ENCODE results near the gene GRIN3B.
A peak's percentile ranks its signal among the peaks of the same experiment; 100 is the strongest.

GRIN3B gene

GRCh38 chr19:1040476-1041271 is 40.5 kb downstream of the GRIN3B start:
- DNase-seq (ENCODE audit: extremely low read depth in 1 of 2, low read depth in 1 of 2): peak; percentile 77 to 83

- no peak for DNase-seq (ENCODE audit: extremely low read depth in 1 of 2, low read depth in 1 of 2)
Measured at GRCh38 chr19:1041272-1041834, 41.1 kb downstream of the GRIN3B start.

GRCh38 chr19:1041835-1042685 is 41.8 kb downstream of the GRIN3B start:
- no peak for DNase-seq (ENCODE audit: extremely low read depth in 1 of 2, low read depth in 1 of 2)

GRCh38 chr19:1042689-1043511 is 42.7 kb downstream of the GRIN3B start:
- DNase-seq (ENCODE audit: extremely low read depth in 1 of 2, low read depth in 1 of 2): no peak

- DNase-seq (ENCODE audit: extremely low read depth in 1 of 2, low read depth in 1 of 2): no peak
Measured at GRCh38 chr19:1045247-1045603, 45.0 kb downstream of the GRIN3B start.

GRCh38 chr19:1046117-1046626 is 46.0 kb downstream of the GRIN3B start:
- no peak for DNase-seq (ENCODE audit: extremely low read depth in 1 of 2, low read depth in 1 of 2)

GRCh38 chr19:1046836-1047695 is 46.8 kb downstream of the GRIN3B start:
- no peak for DNase-seq (ENCODE audit: extremely low read depth in 1 of 2, low read depth in 1 of 2)

GRCh38 chr19:1047696-1048147 is 47.5 kb downstream of the GRIN3B start:
- no peak for DNase-seq (ENCODE audit: extremely low read depth in 1 of 2, low read depth in 1 of 2)

GRCh38 chr19:1049106-1049505 is 48.9 kb downstream of the GRIN3B start:
- DNase-seq (ENCODE audit: extremely low read depth in 1 of 2, low read depth in 1 of 2): no peak

GRCh38 chr19:1049800-1050199 is 49.6 kb downstream of the GRIN3B start:
- no peak for DNase-seq (ENCODE audit: extremely low read depth in 1 of 2, low read depth in 1 of 2)

- no peak for DNase-seq (ENCODE audit: extremely low read depth in 1 of 2, low read depth in 1 of 2)
Measured at GRCh38 chr19:1050989-1051788, 51.0 kb downstream of the GRIN3B start.

GRCh38 chr19:1051791-1052190 is 51.6 kb downstream of the GRIN3B start:
- no peak for DNase-seq (ENCODE audit: extremely low read depth in 1 of 2, low read depth in 1 of 2)

GRCh38 chr19:1052349-1052975 is 52.2 kb downstream of the GRIN3B start:
- DNase-seq (ENCODE audit: extremely low read depth in 1 of 2, low read depth in 1 of 2): no peak

GRCh38 chr19:1053176-1054101 is 53.2 kb downstream of the GRIN3B start:
- DNase-seq (ENCODE audit: extremely low read depth in 1 of 2, low read depth in 1 of 2): no peak

GRCh38 chr19:1054102-1055027 is 54.1 kb downstream of the GRIN3B start:
- no peak for DNase-seq (ENCODE audit: extremely low read depth in 1 of 2, low read depth in 1 of 2)

- no peak for DNase-seq (ENCODE audit: extremely low read depth in 1 of 2, low read depth in 1 of 2)
Measured at GRCh38 chr19:1055028-1055425, 54.8 kb downstream of the GRIN3B start.

Data from activated CD8-positive, alpha-beta memory T cell treated with anti-CD3 and anti-CD28 coated beads for 1 hour (primary cell).